GM23248 (cell line): Measurements from ENCODE around the gene SLC4A2.

Experiments used
- EZH2 ChIP-seq: fragments of 200-600 bp; sonication (generic); IDR thresholded peaks from 2 replicates; pipeline ENCODE4 v1.6.1; 2018; ENCODE audit warnings: antibody characterized with exemption, mild to moderate bottlenecking; ENCODE audit not compliant: insufficient read depth, poor library complexity, severe bottlenecking
- EZH2phosphoT487 ChIP-seq: fragments of 200-600 bp; sonication (generic); IDR thresholded peaks from 2 replicates; pipeline ENCODE4 v1.6.1; 2018; ENCODE audit warnings: antibody characterized with exemption, moderate library complexity, mild to moderate bottlenecking, low read depth; ENCODE audit not compliant: insufficient read depth

DNA sequence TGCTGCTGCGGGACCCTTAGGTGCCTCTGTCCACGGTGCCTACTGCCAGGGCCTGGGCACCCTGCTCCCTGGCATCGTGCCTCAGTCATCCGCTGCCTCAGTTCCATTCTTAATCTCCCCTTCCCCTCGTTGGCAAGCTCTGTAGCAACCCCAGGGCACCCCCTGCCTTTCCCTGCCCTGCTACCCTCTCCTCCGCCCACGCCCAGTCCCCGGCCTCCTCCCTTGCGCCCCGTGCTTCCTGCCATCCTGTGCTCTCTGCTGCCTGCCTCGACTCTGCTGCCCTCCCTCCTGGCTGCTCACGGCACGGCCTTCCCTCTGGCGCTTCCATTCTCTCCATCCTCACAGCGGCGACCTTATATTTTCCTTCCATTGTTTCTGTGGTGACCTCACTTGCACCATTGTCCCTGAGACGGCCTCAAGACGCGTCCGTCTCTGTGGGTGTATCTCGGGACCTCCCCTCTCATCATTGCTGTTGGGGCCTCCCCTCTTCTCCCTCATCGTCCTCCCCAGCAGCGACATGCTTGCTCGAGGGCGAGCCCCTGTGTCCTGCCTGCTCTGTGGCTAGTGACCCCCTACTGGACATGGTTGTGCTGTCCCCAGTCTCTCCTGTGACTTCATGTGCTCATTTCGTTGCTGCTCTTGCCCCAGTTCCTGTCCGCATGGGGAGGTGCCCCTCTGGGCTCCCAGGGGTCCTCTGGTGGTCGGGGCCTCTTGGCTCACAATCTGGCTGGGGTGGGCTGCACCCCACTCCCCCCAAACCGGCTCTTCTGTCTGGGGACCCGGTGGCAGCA, 62.2 kb downstream of the SLC4A2 start:
- TF ChIP-seq EZH2phosphoT487 (no peak), EZH2 (no peak)
